Naive B cell (primary cell): Measurements from ENCODE around the gene LSAMP. TPM values are rescaled to one million over a fixed set of nuclear protein-coding genes. Genes with fewer than 3 reads are reported as not detected.

Experiments
- ATAC-seq, 2 donors: fragments of 150-1000 bp; cut with Tn5 transposase; 2 replicates each; pipeline ENCODE4 v1.10.0; 2021; ENCODE audit warnings: low read depth in 2 of 2, mild to moderate bottlenecking in 2 of 2, moderate library complexity in 2 of 2
- DNase-seq: peaks from one replicate; pipeline ENCODE4 v3.0.0; 2022
- H3K27ac Mint-ChIP-seq, 6 donors: one replicate each; pipeline ENCODE4 v1.8.0; 2020 to 2022; ENCODE audit warnings: mild to moderate bottlenecking in 6 of 6, mixed read lengths in 6 of 6, moderate library complexity in 5 of 6, inconsistent platforms in 2 of 6
- H3K27me3 Mint-ChIP-seq, 3 donors: one replicate each; pipeline ENCODE4 v1.8.0; 2021 to 2022; ENCODE audit warnings: mixed read lengths in 3 of 3, mild to moderate bottlenecking in 1 of 3
- H3K36me3 Mint-ChIP-seq, 2 donors: one replicate each; pipeline ENCODE4 v1.8.0; 2020 to 2022; ENCODE audit warnings: mixed read lengths in 2 of 2, inconsistent platforms in 1 of 2, mild to moderate bottlenecking in 1 of 2
- H3K4me1 Mint-ChIP-seq, 3 donors: one replicate each; pipeline ENCODE4 v1.8.0; 2020 to 2022; ENCODE audit warnings: mixed read lengths in 3 of 3, inconsistent platforms in 1 of 3, mild to moderate bottlenecking in 1 of 3, moderate library complexity in 1 of 3
- H3K4me3 Mint-ChIP-seq, 8 donors: one replicate each; pipeline ENCODE4 v1.8.0; 2020 to 2022; ENCODE audit warnings: mild to moderate bottlenecking in 8 of 8, mixed read lengths in 8 of 8, moderate library complexity in 8 of 8, inconsistent platforms in 2 of 8
- H3K9me3 Mint-ChIP-seq, 7 donors: one replicate each; pipeline ENCODE4 v1.8.0; 2020 to 2022; ENCODE audit warnings: mixed read lengths in 7 of 7, mild to moderate bottlenecking in 5 of 7, inconsistent platforms in 2 of 7, moderate library complexity in 1 of 7
- polyA plus RNA-seq, 6 donors: library from polyadenylated mRNA; unstranded; fragments of 300-500 nt; fragmentation: Illumina TruSeq; gene quantifications; one replicate each; pipeline ENCODE4 v1.2.3, GENCODE V29; 2021; ENCODE audit warnings: low read depth in 6 of 6

Gene LSAMP
- polyA plus RNA-seq, 6 donors from 2014 or later, result not detected

GRCh38 chr3:116135457-116136085 lies 309.7 kb downstream of the LSAMP start:
- Mint-ChIP-seq H3K4me1 (no peaks in the 10 kb centered on the region), H3K27ac (no peak overlapping the region), H3K27me3 (no peaks in the 10 kb centered on the region), H3K9me3 (peaks cover 0 to 2% (median 0%) of the 10 kb centered on the region in 7 donors), H3K4me3 (no peak overlapping the region), H3K36me3 (no peaks in the 10 kb centered on the region)
- ATAC-seq (no peak), DNase-seq (no peak)

GRCh38 chr3:116129187-116129946 lies 315.9 kb downstream of the LSAMP start:
- no peaks in the 10 kb centered on the region for H3K4me1 Mint-ChIP-seq
- no peak for ATAC-seq
- H3K27me3 Mint-ChIP-seq, result no peaks in the 10 kb centered on the region
- H3K36me3 Mint-ChIP-seq, result no peaks in the 10 kb centered on the region
- no peak overlapping the region for H3K27ac Mint-ChIP-seq
- H3K9me3 Mint-ChIP-seq, result peaks cover 0 to 4% (median 0%) of the 10 kb centered on the region in 7 donors
- H3K4me3 Mint-ChIP-seq, result no peak overlapping the region
- DNase-seq, result no peak

GRCh38 chr3:116127464-116127863 lies 317.8 kb downstream of the LSAMP start:
- Mint-ChIP-seq H3K4me3 (no peak overlapping the region), H3K4me1 (no peaks in the 10 kb centered on the region), H3K27me3 (no peaks in the 10 kb centered on the region), H3K36me3 (no peaks in the 10 kb centered on the region), H3K9me3 (peaks cover 0 to 4% (median 0%) of the 10 kb centered on the region in 7 donors), H3K27ac (no peak overlapping the region)
- ATAC-seq (no peak), DNase-seq (no peak)

- Mint-ChIP-seq H3K36me3 (no peaks in the 10 kb centered on the region), H3K9me3 (peaks cover 0 to 4% (median 0%) of the 10 kb centered on the region in 7 donors), H3K27ac (no peak overlapping the region), H3K4me1 (no peaks in the 10 kb centered on the region), H3K27me3 (no peaks in the 10 kb centered on the region), H3K4me3 (no peak overlapping the region)
- ATAC-seq (no peak), DNase-seq (no peak)
Measured at GRCh38 chr3:116124166-116124565, 321.1 kb downstream of the LSAMP start.

GRCh38 chr3:116118475-116119169 lies 326.7 kb downstream of the LSAMP start:
- ATAC-seq, result no peak
- Mint-ChIP-seq H3K9me3 (no peaks in the 10 kb centered on the region), H3K27me3 (no peaks in the 10 kb centered on the region), H3K4me3 (no peak overlapping the region), H3K36me3 (no peaks in the 10 kb centered on the region), H3K4me1 (no peaks in the 10 kb centered on the region), H3K27ac (no peak overlapping the region)
- no peak for DNase-seq

- peaks cover 0 to 4% (median 0%) of the 10 kb centered on the region in 7 donors for H3K9me3 Mint-ChIP-seq
- no peak for ATAC-seq
- no peaks in the 10 kb centered on the region for H3K36me3 Mint-ChIP-seq
- no peak for DNase-seq
- no peak overlapping the region for H3K4me3 Mint-ChIP-seq
- H3K27me3 Mint-ChIP-seq, result no peaks in the 10 kb centered on the region
- H3K4me1 Mint-ChIP-seq, result no peaks in the 10 kb centered on the region
- no peak overlapping the region for H3K27ac Mint-ChIP-seq
Measured at GRCh38 chr3:116114586-116114985, 330.7 kb downstream of the LSAMP start.

GRCh38 chr3:116112696-116113095 lies 332.6 kb downstream of the LSAMP start:
- H3K27ac Mint-ChIP-seq, result no peak overlapping the region
- no peak overlapping the region for H3K4me3 Mint-ChIP-seq

GRCh38 chr3:116111765-116112164 lies 333.5 kb downstream of the LSAMP start:
- Mint-ChIP-seq H3K4me1 (no peaks in the 10 kb centered on the region), H3K27me3 (no peaks in the 10 kb centered on the region)
- ATAC-seq, result no peak

More at GRCh38 chr3:116112696-116113095, 332.6 kb downstream of the LSAMP start:
- ATAC-seq (no peak), DNase-seq (no peak)
- no peaks in the 10 kb centered on the region for H3K4me1 Mint-ChIP-seq
- H3K9me3 Mint-ChIP-seq, result peaks cover 0 to 10% (median 0%) of the 10 kb centered on the region in 7 donors
- no peaks in the 10 kb centered on the region for H3K27me3 Mint-ChIP-seq
- no peaks in the 10 kb centered on the region for H3K36me3 Mint-ChIP-seq

GRCh38 chr3:116103868-116104530 lies 341.3 kb downstream of the LSAMP start:
- no peak for ATAC-seq
- Mint-ChIP-seq H3K4me1 (no peaks in the 10 kb centered on the region), H3K36me3 (no peaks in the 10 kb centered on the region), H3K27ac (no peak overlapping the region), H3K27me3 (no peaks in the 10 kb centered on the region), H3K4me3 (no peak overlapping the region), H3K9me3 (peaks cover 0 to 1% (median 0%) of the 10 kb centered on the region in 7 donors)
- no peak for DNase-seq

More at GRCh38 chr3:116111765-116112164, 333.5 kb downstream of the LSAMP start:
- no peak for DNase-seq
- no peak overlapping the region for H3K27ac Mint-ChIP-seq
- H3K9me3 Mint-ChIP-seq, result peaks cover 0 to 10% (median 0%) of the 10 kb centered on the region in 7 donors
- no peak overlapping the region for H3K4me3 Mint-ChIP-seq
- H3K36me3 Mint-ChIP-seq, result no peaks in the 10 kb centered on the region

- no peaks in the 10 kb centered on the region for H3K27me3 Mint-ChIP-seq
- ATAC-seq (no peak), DNase-seq (no peak)
- H3K9me3 Mint-ChIP-seq, result peaks cover 0 to 2% (median 0%) of the 10 kb centered on the region in 7 donors
- no peaks in the 10 kb centered on the region for H3K36me3 Mint-ChIP-seq
- no peak overlapping the region for H3K27ac Mint-ChIP-seq
- H3K4me3 Mint-ChIP-seq, result no peak overlapping the region
- H3K4me1 Mint-ChIP-seq, result no peaks in the 10 kb centered on the region
Measured at GRCh38 chr3:116102037-116102436, 343.2 kb downstream of the LSAMP start.

- H3K27me3 Mint-ChIP-seq, result no peaks in the 10 kb centered on the region
- DNase-seq (no peak), ATAC-seq (no peak)
- no peaks in the 10 kb centered on the region for H3K4me1 Mint-ChIP-seq
- peaks cover 0 to 2% (median 0%) of the 10 kb centered on the region in 7 donors for H3K9me3 Mint-ChIP-seq
- H3K4me3 Mint-ChIP-seq, result no peak overlapping the region
- H3K27ac Mint-ChIP-seq, result no peak overlapping the region
- no peaks in the 10 kb centered on the region for H3K36me3 Mint-ChIP-seq
Measured at GRCh38 chr3:116097226-116097625, 348.1 kb downstream of the LSAMP start.

GRCh38 chr3:116096631-116097030 lies 348.7 kb downstream of the LSAMP start:
- DNase-seq (no peak), ATAC-seq (no peak)
- H3K27me3 Mint-ChIP-seq, result no peaks in the 10 kb centered on the region
- no peaks in the 10 kb centered on the region for H3K36me3 Mint-ChIP-seq
- no peaks in the 10 kb centered on the region for H3K4me1 Mint-ChIP-seq
- peaks cover 0 to 4% (median 0%) of the 10 kb centered on the region in 7 donors for H3K9me3 Mint-ChIP-seq
- no peak overlapping the region for H3K4me3 Mint-ChIP-seq
- H3K27ac Mint-ChIP-seq, result no peak overlapping the region

- no peaks in the 10 kb centered on the region for H3K4me1 Mint-ChIP-seq
- no peak for DNase-seq
- peaks cover 0 to 18% (median 3%) of the 10 kb centered on the region in 7 donors for H3K9me3 Mint-ChIP-seq
- H3K4me3 Mint-ChIP-seq, result no peak overlapping the region
- no peak overlapping the region for H3K27ac Mint-ChIP-seq
- H3K27me3 Mint-ChIP-seq, result no peaks in the 10 kb centered on the region
- no peak for ATAC-seq
- H3K36me3 Mint-ChIP-seq, result no peaks in the 10 kb centered on the region
Measured at GRCh38 chr3:116093374-116093773, 351.9 kb downstream of the LSAMP start.
